GM10266 (cell line): ENCODE results near the gene NCOA7.
"Not testable (repeated sequence)": the region's sequence is repeated elsewhere in the genome, so short reads cannot be mapped to it uniquely, and the experiment has no call there.

Experiments
- DNase-seq: peaks from one replicate; pipeline ENCODE4 v3.0.0; 2012; ENCODE audit errors: extremely low spot score
- TF ChIP-seq, protein P1 (sequence below): IDR thresholded peaks from 2 replicates; pipeline ENCODE4 v1.5.1; 2012; ENCODE audit warnings: mild to moderate bottlenecking, low read depth; ENCODE audit not compliant: control insufficient read depth, insufficient read depth; ENCODE audit errors: missing control alignments

NCOA7 gene

GRCh38 chr6:125773387-125774341 is 17.1 kb upstream of the NCOA7 start:
- DNase-seq = no peak
- TF ChIP-seq, protein P1, sequence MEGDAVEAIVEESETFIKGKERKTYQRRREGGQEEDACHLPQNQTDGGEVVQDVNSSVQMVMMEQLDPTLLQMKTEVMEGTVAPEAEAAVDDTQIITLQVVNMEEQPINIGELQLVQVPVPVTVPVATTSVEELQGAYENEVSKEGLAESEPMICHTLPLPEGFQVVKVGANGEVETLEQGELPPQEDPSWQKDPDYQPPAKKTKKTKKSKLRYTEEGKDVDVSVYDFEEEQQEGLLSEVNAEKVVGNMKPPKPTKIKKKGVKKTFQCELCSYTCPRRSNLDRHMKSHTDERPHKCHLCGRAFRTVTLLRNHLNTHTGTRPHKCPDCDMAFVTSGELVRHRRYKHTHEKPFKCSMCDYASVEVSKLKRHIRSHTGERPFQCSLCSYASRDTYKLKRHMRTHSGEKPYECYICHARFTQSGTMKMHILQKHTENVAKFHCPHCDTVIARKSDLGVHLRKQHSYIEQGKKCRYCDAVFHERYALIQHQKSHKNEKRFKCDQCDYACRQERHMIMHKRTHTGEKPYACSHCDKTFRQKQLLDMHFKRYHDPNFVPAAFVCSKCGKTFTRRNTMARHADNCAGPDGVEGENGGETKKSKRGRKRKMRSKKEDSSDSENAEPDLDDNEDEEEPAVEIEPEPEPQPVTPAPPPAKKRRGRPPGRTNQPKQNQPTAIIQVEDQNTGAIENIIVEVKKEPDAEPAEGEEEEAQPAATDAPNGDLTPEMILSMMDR = no peak

DNA sequence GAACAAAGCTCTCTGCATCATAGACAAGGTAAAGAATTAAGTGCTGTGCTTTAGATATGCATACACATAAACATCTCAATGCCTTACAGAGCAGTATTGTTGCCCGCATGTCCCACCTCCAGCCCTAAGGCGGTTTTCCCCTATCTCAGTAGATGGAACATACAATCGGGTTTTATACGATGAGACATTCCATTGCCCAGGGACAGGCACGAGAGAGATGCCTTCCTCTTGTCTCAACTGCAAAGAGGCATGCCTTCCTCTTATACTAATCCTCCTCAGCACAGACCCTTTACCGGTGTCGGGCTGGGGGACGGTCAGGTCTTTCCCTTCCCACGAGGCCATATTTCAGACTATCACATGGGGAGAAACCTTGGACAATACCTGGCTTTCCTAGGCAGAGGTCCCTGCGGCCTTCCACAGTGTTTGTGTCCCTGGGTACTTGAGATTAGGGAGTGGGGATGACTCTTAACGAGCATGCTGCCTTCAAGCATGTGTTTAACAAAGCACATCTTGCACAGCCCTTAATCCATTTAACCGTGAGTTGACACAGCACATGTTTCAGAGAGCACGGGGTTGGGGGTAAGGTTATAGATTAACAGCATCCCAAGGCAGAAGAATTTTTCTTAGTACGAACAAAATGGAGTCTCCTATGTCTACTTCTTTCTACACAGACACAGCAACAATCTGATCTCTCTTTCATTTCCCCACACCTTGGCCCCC is 14.5 kb upstream of the NCOA7 start:
- not testable (repeated sequence) for DNase-seq

DNA sequence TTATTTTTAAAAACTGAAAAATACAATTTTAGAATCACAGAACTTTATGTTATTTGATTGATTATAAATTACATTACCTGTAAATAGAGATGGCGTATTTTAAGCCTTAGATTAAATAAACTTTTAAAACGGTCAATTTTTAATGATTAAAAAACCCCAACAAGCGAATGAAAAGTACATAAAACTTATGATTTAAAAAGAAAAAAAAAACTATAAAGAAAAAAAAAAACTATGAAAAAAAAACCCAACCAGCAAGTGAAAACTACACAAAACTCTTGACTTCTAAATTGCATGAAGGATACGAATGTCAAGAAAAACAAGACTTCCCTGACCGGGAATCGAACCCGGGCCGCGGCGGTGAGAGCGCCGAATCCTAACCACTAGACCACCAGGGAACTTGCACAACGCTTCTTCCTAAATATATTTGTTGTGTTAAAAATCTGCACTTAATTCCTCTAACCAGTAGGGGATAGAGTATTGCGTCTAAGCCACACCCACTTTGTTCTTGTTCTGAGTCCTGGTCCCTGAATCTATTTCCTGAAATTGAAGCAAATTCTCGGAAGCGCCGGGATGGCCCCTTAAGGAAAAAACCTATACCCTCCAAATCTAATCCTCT is 10.7 kb upstream of the NCOA7 start:
- TF ChIP-seq, protein P1 = no peak
- DNase-seq = peak; percentile 87

GRCh38 chr6:125780540-125781313 is 10.0 kb upstream of the NCOA7 start:
- TF ChIP-seq, protein P1 = no peak
- DNase-seq = peak; percentile 61

- DNase-seq = no peak
- TF ChIP-seq, protein P1 = peak; percentile 25
Measured at GRCh38 chr6:125781314-125781868, 9.4 kb upstream of the NCOA7 start.

DNA sequence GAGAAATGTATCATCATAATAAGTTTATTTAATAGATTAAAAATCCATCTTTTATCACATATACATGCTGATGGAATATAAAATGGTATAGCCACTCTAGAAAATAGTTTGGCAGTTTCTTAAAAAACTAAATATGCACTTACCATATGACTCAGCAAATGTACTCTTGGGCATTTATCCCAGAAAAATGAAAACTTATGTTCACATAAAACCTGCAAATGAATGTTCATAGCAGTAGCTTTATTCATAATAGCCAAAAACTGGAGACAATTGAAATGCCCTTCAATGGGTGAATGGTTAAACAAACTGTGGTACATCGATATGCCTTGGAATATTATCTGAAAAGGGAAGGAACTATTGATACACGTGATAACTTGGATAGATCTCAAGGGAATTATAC is 6.4 kb upstream of the NCOA7 start:
- TF ChIP-seq, protein P1 = no peak
- no peak for DNase-seq

DNA sequence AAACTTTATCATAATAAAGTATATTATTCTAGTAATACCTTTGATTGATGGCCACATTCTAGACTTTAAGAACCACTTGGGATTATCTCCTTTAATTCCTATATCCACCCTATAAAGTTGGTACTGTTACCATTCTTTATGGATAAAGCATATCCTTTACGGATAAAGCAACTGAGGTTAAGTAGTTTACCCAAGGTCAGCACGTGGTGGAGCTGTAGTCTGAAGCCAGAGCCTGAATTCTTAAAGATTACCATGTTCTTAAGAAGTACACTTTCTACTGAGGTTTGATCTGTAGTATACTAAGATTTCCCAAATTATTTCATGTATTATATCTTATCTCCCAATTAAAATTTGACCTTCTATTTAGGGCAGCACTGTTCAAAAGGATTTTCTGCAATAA is 3.0 kb upstream of the NCOA7 start:
- TF ChIP-seq, protein P1 = peak; percentile 57
- no peak for DNase-seq
